GM19240 (cell line): ENCODE data around the gene SCGB3A1.

Source experiments
- DNase-seq: peaks from one replicate; pipeline ENCODE4 v3.0.0; 2011; ENCODE audit warnings: low spot score; ENCODE audit not compliant: insufficient read length

SCGB3A1 gene

GRCh38 chr5:180591311-180591887, at the start of gene SCGB3A1:
Gene SCGB3A1 (minus strand): TSS chr5:180591499. CDS start chr5:180591462, 37 bp downstream.
- DNase-seq, result no peak

DNA sequence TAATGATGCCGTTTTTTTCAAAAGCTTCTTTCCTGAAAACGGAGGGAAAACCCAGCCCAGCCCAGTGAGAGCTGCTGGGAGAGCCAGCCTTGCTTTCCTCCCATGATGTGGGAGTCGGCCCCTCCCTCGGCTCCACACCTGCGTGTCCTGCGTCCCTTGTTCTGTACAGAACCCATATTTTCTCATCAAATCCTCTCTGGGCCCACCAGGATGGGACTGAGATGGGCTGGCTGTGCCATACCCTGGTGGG, 49.2 kb upstream of the SCGB3A1 start:
- no peak for DNase-seq

DNA sequence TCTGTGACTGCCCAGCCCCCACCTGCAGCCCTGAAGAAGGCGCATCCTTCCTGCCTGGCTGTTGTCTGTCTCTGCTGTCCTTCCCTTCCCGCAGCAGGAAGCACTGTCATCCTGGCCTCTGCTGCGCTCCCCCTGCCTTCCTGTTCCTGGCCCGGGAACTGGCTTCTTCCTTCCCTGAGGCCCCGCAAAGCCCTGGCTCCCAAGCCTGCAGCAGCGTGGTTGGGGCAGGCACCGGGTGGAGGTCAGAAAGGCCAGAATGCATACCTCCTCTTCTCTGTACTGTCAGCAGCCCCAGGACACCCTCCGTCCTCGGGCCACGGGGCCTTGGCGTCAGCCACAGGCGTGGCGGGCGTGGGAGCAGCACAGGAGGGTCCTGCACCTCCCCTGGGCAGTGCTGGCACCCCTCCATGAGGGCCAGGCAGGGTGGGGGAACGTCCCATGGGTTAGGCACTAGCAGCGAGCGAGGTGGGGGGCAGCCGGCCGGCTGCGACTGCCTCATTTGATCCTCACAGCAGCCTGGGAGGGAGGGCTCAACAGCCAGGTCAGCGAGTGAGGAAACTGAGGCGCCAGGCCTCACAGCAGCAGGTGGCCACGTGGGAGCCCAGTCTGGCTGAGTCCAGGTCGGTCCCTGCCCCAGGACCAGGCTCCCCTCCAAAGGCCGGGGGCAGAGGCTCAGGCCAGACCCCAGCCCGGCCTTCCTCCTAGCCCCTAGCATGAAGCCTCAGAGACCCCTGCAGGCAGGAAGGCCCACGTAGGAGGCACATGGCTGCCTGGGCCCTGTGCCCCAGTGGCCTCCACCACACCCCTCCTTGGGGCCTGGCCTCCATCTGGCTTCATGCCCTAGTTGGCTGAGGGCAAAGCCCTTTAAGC, 48.7 kb upstream of the SCGB3A1 start:
- DNase-seq, result no peak

DNA sequence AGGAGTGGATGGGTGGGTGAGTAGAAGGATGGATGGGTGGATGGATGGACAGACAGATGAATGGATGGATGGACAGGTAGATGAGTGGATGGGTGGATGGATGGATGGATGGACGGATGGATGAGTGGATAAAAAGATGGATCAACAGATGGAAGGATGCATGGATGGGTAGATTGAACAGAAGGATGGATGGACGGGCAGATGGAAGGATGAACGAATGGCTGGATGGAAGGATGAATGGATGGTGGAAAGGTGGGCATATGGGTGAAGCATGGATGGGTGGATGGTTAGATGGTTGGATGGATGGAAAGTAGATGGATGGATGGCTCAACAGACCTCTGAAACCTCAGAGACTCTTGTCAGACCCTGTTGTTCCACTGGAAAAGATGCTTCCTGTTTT, 48.0 kb upstream of the SCGB3A1 start:
- DNase-seq, result no peak

DNA sequence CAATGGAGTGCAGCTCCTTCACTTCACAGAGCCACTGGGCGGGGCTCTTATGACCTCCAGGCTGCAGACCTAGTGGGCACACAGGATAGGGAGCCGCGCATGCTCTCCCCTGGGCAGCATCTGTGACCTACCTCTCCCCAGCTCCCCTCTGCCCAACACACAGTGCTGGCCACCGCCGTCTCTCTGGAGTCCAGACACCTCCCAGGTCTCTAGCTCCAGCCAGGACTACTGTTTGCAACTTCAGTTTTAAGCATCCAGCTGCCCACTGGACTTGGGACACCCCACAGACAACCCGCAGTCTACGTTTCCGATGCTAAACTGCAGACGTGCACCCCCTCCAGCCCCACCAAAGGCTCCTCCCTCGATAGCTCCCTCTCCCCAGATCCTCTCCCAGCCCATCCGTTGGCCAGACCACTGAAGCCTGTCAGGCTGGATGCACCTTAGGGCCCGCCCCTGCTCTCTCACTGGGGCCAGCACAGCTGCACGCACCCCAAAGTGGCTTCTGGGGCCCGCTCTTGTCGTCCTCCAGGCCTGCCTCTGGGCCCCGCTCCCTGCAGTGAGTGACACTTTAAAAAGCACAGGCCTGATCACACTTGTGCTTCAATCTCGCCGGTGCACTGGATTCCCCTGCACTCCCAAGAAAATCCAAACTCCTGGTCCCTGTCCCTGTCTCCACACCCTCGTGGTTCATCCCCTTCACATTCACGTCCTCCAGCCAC, 46.8 kb upstream of the SCGB3A1 start:
- no peak for DNase-seq

- DNase-seq, result no peak
Observed at GRCh38 chr5:180636403-180637075, 45.2 kb upstream of the SCGB3A1 start.

- no peak for DNase-seq
Observed at GRCh38 chr5:180636016-180636402, 44.7 kb upstream of the SCGB3A1 start.

GRCh38 chr5:180633283-180634177, 42.2 kb upstream of the SCGB3A1 start:
- DNase-seq, result no peak

DNA sequence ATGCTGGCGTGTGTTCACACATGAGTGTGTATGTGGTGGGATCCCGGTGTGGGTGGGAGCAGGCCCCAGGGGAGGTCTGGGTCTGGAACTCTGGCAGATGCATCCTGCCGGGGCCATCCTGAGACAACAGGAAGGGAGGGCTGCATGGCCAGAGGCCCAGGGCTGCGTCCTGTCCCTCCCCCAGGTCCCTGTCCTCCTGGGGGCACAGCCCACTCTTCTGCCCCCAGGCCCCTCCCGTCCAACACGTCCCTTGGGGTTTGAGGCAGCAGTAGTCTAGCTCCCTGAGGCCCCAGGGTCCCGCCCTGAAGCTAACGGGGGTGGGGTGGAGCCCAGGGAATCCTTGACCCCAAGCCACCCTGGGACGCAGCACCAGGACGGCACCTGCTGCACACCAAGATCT, 41.5 kb upstream of the SCGB3A1 start:
- DNase-seq, result no peak

GRCh38 chr5:180631549-180632383, 40.5 kb upstream of the SCGB3A1 start:
- DNase-seq, result no peak

DNA sequence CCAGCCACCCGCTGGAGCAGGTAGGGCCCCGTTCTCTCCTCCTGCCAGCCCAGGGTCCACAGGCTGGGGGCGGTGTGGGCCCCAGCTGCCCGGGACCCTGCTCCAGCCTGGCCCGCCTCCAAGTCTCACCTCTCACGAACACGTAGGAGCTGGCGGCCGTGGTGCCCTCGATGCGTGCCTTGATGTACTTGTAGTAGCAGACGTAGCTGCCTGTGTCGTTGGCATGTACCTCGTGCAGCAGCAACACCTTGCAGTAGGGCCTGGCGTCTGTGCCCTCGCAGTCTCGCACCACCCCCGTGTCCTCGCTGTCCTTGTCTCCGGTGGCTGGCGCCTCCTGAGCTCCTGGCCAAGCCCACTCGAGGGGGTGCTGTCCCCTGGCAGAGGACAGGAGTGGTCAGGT, 39.1 kb upstream of the SCGB3A1 start:
- DNase-seq, result no peak

- no peak for DNase-seq
Observed at GRCh38 chr5:180629831-180630382, 38.6 kb upstream of the SCGB3A1 start.

DNA sequence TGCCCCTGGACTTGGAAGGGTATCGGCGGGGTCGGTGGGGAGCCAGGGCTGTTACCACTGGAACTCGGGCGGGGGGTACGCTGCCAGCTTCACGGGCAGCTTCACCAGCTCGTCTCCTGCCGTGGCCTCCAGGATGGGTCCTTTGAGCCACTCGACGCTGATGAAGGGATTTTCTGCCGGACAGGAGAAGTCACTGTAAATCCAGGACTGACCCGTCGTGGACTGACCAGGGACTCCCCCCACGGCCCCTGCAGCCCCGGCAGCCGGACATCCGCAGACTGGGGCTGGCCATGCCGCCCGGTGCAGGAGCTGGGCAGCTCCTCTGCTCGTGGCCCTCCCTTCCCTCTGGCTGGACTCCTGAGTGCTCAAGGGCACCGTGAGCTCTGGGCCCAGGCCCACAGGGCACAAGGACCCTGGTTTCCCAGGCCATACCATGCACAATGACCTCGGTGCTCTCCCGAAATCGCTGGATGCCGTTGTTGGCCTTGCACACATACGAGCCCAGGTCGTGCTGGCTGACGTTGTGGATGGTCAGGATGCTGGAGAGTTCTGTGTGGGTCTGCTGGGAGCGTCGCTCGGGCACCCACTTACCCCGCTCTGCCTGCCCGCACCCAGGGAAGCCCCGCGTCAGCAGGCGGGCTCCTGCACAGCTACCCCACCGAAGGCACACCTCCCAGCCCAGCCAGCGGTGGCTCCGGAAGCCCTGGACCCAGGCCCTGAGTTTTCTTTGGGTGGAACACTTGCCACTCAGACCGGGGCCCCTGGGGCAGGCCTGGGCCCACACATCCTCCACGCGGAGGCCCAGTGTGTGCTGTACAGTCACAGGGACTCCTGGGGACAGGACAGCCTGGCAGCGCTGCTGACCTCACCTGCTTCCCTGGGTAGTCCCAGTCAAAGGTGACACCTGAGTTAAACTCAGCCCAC, 37.8 kb upstream of the SCGB3A1 start:
- no peak for DNase-seq

- no peak for DNase-seq
Observed at GRCh38 chr5:180628211-180628610, 36.9 kb upstream of the SCGB3A1 start.

DNA sequence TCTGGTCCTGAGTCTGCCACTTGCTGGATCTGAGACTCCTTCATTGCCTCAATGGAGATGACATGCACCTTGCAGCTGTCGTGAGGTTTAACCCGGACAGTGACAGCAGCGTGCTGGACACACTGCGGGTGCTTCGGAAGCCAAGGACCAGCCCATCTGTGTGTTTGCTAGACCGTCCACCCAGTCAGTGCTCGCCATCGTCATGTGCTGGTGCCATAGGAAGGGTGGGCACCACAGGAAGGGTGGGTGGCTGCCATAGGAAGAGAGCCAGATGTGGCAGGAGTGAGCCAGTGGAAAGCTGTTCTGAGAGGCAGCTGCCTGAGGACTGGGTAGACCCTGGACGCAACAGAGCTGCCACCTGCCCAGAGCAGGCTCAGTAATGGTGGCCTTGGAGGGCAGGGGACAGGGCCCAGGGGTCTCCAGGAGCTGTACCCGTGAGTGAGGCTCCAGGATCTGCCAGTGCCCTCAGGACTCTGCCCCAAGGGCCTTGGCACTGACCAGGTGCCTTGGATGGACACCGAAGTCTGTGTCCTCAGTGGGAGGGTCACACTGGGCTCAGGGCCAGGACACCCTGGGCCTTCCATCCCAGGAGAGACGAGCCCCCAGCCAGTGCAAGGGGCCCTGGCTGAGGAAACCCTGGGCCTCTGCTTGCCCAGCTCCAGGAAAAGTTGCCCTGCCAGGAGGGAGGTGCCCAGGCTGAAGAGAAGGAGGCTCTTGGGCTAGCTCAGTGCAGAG, 36.3 kb upstream of the SCGB3A1 start:
- DNase-seq, result no peak

DNA sequence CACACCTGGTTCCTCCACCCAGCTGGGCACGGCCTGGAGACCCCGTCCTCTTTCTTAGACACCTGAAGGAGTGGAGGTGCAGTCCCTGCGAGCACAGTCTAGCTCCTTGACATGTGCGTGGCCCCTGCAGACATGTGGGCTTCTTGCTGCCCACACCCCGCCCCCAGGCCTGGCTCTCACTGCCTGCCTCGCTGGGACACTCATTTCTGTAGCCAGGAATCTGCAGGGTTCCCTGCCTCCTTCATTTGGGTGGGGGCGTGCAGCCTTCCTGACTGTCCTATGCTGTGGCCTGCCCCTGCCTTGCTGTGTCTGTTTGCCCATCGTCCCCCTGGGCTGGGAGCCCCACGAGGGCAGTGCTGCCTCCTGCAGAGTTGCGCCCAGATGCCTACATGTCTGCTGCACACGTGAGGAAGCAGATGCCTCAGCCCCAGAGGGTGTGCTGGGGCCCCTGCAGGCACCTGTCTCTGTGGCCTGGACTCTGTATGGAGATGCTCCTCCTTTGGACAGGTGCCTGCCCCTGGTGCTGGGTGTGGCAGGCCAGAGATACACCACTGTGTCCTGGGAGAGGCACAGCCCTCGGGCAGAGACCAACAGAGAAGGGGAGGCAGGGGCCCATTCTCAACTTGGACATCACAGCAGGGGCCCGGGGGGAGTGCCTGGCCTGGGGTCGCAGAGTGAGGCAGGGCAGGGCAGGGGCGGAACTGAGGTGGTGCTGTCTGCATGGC, 35.5 kb upstream of the SCGB3A1 start:
- no peak for DNase-seq
